Neutrophil (primary cell): ENCODE measurements around the gene PRR35.

Experiments
- H3K27ac ChIP-seq: fragments of 200-600 bp; sonication (generic); 2 replicates; pipeline ENCODE4 v1.5.1; 2016; ENCODE audit warnings: mild to moderate bottlenecking, moderate library complexity
- H3K27me3 ChIP-seq: fragments of 200-600 bp; sonication (generic); 2 replicates; pipeline ENCODE4 v1.6.0; 2016; ENCODE audit warnings: mild to moderate bottlenecking
- H3K36me3 ChIP-seq: fragments of 200-600 bp; sonication (generic); 2 replicates; pipeline ENCODE4 v1.5.1; 2017
- H3K4me1 ChIP-seq, 2 experiments: fragments of 200-600 bp in 1 of 2; sonication (generic) in 1 of 2; 1 replicate in 1 of 2; 2 replicates in 1 of 2; pipeline versions ENCODE4 v1.5.1 to v1.6.1; 2013 to 2016; ENCODE audit warnings: low read depth in 1 of 2, low read length in 1 of 2, mild to moderate bottlenecking in 1 of 2, moderate library complexity in 1 of 2; ENCODE audit not compliant: control insufficient read depth in 1 of 2, insufficient read depth in 1 of 2
- H3K4me3 ChIP-seq, 2 experiments: fragments of 200-600 bp in 1 of 2; sonication (generic) in 1 of 2; 1 replicate in 1 of 2; 2 replicates in 1 of 2; pipeline ENCODE4 v1.5.1; 2013 to 2016; ENCODE audit warnings: low read depth in 1 of 2, low read length in 1 of 2, mild to moderate bottlenecking in 1 of 2, moderate library complexity in 1 of 2
- H3K9me3 ChIP-seq: fragments of 200-600 bp; sonication (generic); 2 replicates; pipeline ENCODE4 v1.5.1; 2016
- CTCF ChIP-seq: fragments of 200-600 bp; sonication (generic); IDR thresholded peaks from 2 replicates; pipeline ENCODE4 v1.5.1; 2016; ENCODE audit warnings: antibody characterized with exemption

PRR35 gene

DNA sequence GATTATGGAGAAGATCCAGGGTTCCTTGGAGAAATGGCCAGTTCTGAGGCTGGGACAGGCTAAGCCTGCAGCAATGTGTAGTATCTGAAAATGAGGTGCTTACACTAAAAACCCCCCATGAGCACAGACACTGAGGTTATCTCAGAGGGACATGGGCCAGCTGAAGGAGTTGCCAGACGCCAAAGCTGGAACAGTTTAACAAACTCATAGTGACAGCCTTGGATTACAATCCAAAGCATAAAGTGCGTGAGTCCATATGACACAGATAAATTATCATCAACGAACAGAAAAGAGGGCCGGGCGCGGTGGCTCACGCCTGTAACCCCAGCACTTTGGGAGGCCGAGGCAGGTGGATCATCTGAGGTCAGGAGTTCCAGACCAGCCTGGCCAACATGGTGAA, 43.9 kb upstream of the PRR35 start:
- Histone ChIP-seq H3K9me3 (no peaks in the 10 kb centered on the region), H3K36me3 (peaks cover 14% of the 10 kb centered on the region), H3K27me3 (no peaks in the 10 kb centered on the region), H3K4me3 (no peak overlapping the region), H3K27ac (no peak overlapping the region), H3K4me1 (no peaks in the 10 kb centered on the region)
- TF ChIP-seq CTCF: no peak

DNA sequence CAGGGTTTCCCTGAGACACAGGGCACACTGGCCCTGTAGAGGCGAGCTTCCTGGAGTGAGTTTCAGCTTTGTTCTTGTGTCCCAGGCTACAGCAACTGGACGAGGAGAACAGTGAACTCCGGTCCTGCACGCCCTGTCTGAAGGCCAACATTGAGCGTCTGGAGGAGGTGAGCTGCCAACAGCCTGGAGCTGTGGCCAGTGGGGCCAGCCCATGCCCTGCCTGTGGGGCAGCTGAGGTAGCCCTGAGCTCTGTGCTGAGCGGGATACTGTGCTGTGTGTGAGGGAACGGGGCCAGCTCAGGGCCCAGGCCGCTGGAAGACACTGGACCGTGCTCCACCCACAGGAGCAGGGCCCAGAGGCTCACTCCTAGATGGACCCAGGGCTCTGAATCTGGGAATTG, 41.3 kb upstream of the PRR35 start:
- no peak overlapping the region for H3K27ac ChIP-seq
- H3K4me1 ChIP-seq: no peaks in the 10 kb centered on the region
- no peak overlapping the region for H3K4me3 ChIP-seq
- TF ChIP-seq CTCF: no peak
- H3K27me3 ChIP-seq: no peaks in the 10 kb centered on the region
- peaks cover 14% of the 10 kb centered on the region for H3K36me3 ChIP-seq
- H3K9me3 ChIP-seq: no peaks in the 10 kb centered on the region

DNA sequence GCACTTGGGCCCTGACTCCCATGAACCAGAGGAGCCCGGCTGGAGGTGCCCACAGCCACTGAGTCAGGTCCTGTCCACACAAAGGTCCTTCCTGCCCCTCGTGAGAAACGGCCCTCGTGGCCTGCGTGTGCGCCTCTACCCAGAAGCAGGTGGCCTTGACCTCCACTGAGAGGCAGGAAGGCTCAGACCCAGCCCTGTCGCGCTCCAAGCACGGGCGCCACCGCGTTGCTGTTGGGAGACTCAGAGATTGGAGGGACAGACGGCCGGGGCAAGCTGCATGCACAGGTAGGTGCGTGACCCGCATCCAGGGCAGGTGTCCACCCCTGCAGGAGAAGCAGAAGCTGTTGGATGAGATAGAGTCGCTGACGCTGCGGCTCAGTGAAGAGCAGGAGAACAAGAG, 40.8 kb upstream of the PRR35 start:
- Histone ChIP-seq H3K4me1 (no peaks in the 10 kb centered on the region), H3K9me3 (no peaks in the 10 kb centered on the region), H3K27me3 (no peaks in the 10 kb centered on the region), H3K27ac (no peak overlapping the region), H3K4me3 (no peak overlapping the region), H3K36me3 (peaks cover 14% of the 10 kb centered on the region)
- TF ChIP-seq CTCF: no peak

DNA sequence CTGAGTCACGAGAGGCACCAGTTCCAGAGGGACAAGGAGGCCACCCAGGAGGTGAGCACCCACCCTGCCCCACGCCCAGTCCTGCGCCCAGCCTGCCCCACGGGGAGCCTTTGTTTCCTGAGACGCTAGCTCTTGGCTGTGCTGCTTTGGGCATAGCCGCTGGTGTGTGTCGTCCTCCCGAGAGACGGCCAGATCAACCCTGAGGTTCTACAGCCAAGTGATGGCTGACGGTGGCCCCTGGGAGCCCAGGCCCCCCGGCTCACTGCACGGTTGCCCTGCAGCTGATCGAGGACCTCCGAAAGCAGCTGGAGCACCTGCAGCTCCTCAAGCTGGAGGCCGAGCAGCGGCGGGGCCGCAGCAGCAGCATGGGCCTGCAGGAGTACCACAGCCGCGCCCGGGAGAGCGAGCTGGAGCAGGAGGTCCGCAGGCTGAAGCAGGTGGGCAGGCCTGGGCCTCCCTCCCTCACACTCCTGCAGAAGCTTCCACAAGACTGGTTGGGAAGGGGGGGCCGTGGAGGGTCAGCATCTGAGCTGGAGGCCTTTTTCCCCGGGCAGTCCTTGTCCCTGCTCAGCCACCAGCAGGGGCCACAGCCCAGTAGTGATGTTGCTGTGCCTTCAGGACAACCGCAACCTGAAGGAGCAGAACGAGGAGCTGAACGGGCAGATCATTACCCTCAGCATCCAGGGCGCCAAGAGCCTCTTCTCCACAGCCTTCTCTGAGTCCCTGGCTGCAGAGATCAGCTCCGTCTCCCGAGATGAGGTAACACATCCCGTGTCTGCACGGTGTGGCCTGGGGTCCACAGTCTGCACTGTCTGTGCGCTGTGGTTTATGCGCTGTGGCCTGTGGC, 40.1 kb upstream of the PRR35 start:
- Histone ChIP-seq H3K9me3 (no peaks in the 10 kb centered on the region), H3K27ac (no peak overlapping the region), H3K36me3 (peaks cover 13% of the 10 kb centered on the region), H3K4me1 (no peaks in the 10 kb centered on the region), H3K4me3 (no peak overlapping the region), H3K27me3 (no peaks in the 10 kb centered on the region)
- no peak for TF ChIP-seq CTCF

GRCh38 chr16:520847-521246, 39.3 kb upstream of the PRR35 start:
- no peak overlapping the region for H3K27ac ChIP-seq
- H3K27me3 ChIP-seq: no peaks in the 10 kb centered on the region
- H3K4me3 ChIP-seq: no peak overlapping the region
- no peak for TF ChIP-seq CTCF
- H3K9me3 ChIP-seq: no peaks in the 10 kb centered on the region
- no peaks in the 10 kb centered on the region for H3K4me1 ChIP-seq
- H3K36me3 ChIP-seq: peaks cover 6% of the 10 kb centered on the region
